ENCODE results near the gene PKNOX2. TPM values are rescaled to one million over a fixed set of nuclear protein-coding genes. Genes with fewer than 3 reads are reported as not detected.
A peak's percentile ranks its signal among the peaks of the same experiment; 100 is the strongest.

The PKNOX2 gene
- total RNA-seq, 2 donors from 2014 or later: 0.08 TPM; not detected in 1

- H3K36me3 Mint-ChIP-seq: no peaks in the 10 kb centered on the region
- H3K27ac Mint-ChIP-seq: no peak overlapping the region
- H3K9me3 Mint-ChIP-seq: no peaks in the 10 kb centered on the region
- ATAC-seq (no peak), DNase-seq (ENCODE audit: low spot score in 2 of 2) (no peak)
Measured at GRCh38 chr11:125256541-125257189, 92.1 kb downstream of the PKNOX2 start.

- H3K9me3 Mint-ChIP-seq: no peaks in the 10 kb centered on the region
- DNase-seq (ENCODE audit: low spot score in 2 of 2): no peak
- ATAC-seq: no peak
Measured at GRCh38 chr11:125257190-125257579, 92.6 kb downstream of the PKNOX2 start.

DNA sequence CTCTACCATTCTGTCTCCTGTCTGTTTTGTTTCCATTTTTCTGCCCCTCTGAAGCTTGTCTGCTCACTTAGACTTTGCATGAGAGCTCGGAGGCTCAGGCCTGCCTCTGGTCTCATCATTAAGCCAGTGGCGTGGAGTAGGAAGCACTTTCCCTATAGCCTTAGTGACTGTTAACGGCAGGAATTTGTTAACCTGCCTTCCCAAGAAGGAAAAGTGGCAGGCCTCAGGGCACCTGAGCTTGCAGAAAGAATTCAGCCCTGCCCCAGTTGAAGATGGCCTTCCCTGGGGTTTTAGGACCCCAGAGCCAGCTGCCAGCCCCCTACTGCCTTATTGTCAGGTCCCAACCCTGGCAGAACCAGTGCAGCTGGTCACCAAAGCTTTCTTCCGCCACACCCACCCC lies 93.2 kb downstream of the PKNOX2 start:
- no peaks in the 10 kb centered on the region for H3K36me3 Mint-ChIP-seq
- DNase-seq (ENCODE audit: low spot score in 2 of 2) (no peak), ATAC-seq (no peak)
- H3K27ac Mint-ChIP-seq: no peak overlapping the region
- no peaks in the 10 kb centered on the region for H3K9me3 Mint-ChIP-seq

More at GRCh38 chr11:125257190-125257579, 92.6 kb downstream of the PKNOX2 start:
- Mint-ChIP-seq H3K36me3 (no peaks in the 10 kb centered on the region), H3K27ac (no peak overlapping the region)

- peak overlapping the region in 1 of 2 donors; percentile 29 for H3K27ac Mint-ChIP-seq
- no peak for ATAC-seq
- DNase-seq (ENCODE audit: low spot score in 2 of 2): no peak
- H3K9me3 Mint-ChIP-seq: no peaks in the 10 kb centered on the region
- H3K36me3 Mint-ChIP-seq: no peaks in the 10 kb centered on the region
Measured at GRCh38 chr11:125258291-125259032, 93.9 kb downstream of the PKNOX2 start.

DNA sequence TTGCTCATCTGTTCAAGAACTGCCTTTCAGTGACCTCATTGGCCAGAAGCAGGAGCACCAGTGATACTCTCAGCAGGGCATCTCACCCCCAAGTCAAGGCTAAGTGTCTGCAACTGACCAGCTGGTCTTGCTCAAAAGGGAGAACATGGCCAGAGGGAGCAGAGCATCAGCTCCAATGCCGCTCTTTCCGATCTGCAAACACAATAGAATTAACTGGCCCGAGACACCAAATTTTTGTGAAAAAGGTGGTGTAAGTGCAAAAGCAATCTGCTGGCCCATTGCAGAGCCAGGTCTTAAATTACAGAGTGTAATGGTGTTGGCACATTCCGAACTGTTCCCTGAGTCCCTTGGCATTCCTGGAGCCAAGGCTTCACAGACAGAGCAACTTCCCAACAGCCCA lies 97.0 kb downstream of the PKNOX2 start:
- Mint-ChIP-seq H3K9me3 (no peaks in the 10 kb centered on the region), H3K27ac (no peak overlapping the region), H3K36me3 (no peaks in the 10 kb centered on the region)
- no peak for DNase-seq (ENCODE audit: low spot score in 2 of 2)
- no peak for ATAC-seq

- no peak overlapping the region for H3K27ac Mint-ChIP-seq
- no peaks in the 10 kb centered on the region for H3K9me3 Mint-ChIP-seq
- ATAC-seq (no peak), DNase-seq (ENCODE audit: low spot score in 2 of 2) (no peak)
- no peaks in the 10 kb centered on the region for H3K36me3 Mint-ChIP-seq
Measured at GRCh38 chr11:125262194-125262829, 97.8 kb downstream of the PKNOX2 start.

GRCh38 chr11:125262830-125263218 lies 98.3 kb downstream of the PKNOX2 start:
- Mint-ChIP-seq H3K36me3 (no peaks in the 10 kb centered on the region), H3K27ac (no peak overlapping the region), H3K9me3 (no peaks in the 10 kb centered on the region)
- no peak for DNase-seq (ENCODE audit: low spot score in 2 of 2)
- no peak for ATAC-seq

GRCh38 chr11:125263268-125263790 lies 98.8 kb downstream of the PKNOX2 start:
- Mint-ChIP-seq H3K36me3 (no peaks in the 10 kb centered on the region), H3K27ac (no peak overlapping the region), H3K9me3 (no peaks in the 10 kb centered on the region)
- no peak for DNase-seq (ENCODE audit: low spot score in 2 of 2)
- ATAC-seq: no peak

- Mint-ChIP-seq H3K36me3 (no peaks in the 10 kb centered on the region), H3K27ac (no peak overlapping the region), H3K9me3 (no peaks in the 10 kb centered on the region)
- DNase-seq (ENCODE audit: low spot score in 2 of 2): no peak
- no peak for ATAC-seq
Measured at GRCh38 chr11:125264100-125265022, 99.8 kb downstream of the PKNOX2 start.

- DNase-seq (ENCODE audit: low spot score in 2 of 2) (no peak), ATAC-seq (no peak)
- no peaks in the 10 kb centered on the region for H3K36me3 Mint-ChIP-seq
- H3K27ac Mint-ChIP-seq: no peak overlapping the region
- no peaks in the 10 kb centered on the region for H3K9me3 Mint-ChIP-seq
Measured at GRCh38 chr11:125267548-125267947, 103.0 kb downstream of the PKNOX2 start.

GRCh38 chr11:125268611-125269010 lies 104.1 kb downstream of the PKNOX2 start:
- Mint-ChIP-seq H3K27ac (no peak overlapping the region), H3K9me3 (no peaks in the 10 kb centered on the region), H3K36me3 (no peaks in the 10 kb centered on the region)
- no peak for ATAC-seq
- no peak for DNase-seq (ENCODE audit: low spot score in 2 of 2)

DNA sequence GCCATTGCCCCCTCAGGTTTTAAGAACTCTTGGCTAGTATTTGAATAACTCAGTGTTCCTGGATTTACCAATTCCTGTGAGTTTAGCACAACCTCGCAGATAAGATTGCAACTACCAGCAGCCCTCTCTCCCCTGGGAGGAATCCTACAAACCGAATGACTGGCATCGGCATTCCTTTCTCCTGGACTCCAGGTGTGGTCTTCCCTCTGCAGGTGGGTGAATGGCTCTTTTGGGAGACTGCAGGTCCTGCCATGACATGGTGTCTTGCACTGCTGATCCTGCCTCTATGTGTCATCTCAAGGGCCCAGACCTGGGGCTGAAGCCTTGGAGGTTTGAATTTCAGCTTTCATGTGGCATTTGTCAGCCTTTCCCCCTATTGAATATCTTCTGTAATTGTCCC lies 105.6 kb downstream of the PKNOX2 start:
- Mint-ChIP-seq H3K9me3 (no peaks in the 10 kb centered on the region), H3K36me3 (no peaks in the 10 kb centered on the region), H3K27ac (no peak overlapping the region)
- ATAC-seq (no peak), DNase-seq (ENCODE audit: low spot score in 2 of 2) (no peak)

- Mint-ChIP-seq H3K9me3 (no peaks in the 10 kb centered on the region), H3K27ac (no peak overlapping the region), H3K36me3 (no peaks in the 10 kb centered on the region)
- DNase-seq (ENCODE audit: low spot score in 2 of 2) (no peak), ATAC-seq (no peak)
Measured at GRCh38 chr11:125270711-125271110, 106.2 kb downstream of the PKNOX2 start.

DNA sequence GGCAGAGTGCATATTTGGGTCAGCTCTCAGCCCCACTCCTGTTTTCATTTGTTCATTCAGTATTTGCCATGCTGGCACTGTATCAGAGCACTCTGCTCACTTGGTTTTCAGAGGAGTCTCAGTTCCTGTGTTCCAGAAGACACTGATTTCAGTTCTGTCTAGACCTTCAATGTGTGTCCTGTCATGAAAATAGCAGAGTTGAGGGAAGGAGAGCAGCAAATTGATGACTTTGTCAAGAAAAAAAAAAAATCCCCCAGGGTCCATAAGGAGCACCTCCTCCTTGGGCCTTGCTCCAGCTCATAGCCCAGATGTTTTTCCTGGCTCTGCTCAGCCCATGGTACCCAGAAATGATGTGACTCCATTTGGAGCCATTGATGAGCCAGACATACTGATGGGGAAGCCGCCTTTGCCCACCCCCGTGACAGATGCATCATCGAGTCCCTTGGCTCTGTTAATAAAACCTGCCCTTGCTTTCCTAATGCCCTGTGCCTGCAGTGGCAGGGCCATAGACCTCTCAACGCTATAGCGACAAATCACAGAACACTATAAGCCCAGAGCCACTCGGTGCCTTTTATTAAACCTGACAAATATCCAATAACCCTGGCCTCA lies 107.0 kb downstream of the PKNOX2 start:
- ATAC-seq: no peak
- H3K36me3 Mint-ChIP-seq: no peaks in the 10 kb centered on the region
- H3K9me3 Mint-ChIP-seq: no peaks in the 10 kb centered on the region
- H3K27ac Mint-ChIP-seq: no peak overlapping the region
- no peak for DNase-seq (ENCODE audit: low spot score in 2 of 2)

DNA sequence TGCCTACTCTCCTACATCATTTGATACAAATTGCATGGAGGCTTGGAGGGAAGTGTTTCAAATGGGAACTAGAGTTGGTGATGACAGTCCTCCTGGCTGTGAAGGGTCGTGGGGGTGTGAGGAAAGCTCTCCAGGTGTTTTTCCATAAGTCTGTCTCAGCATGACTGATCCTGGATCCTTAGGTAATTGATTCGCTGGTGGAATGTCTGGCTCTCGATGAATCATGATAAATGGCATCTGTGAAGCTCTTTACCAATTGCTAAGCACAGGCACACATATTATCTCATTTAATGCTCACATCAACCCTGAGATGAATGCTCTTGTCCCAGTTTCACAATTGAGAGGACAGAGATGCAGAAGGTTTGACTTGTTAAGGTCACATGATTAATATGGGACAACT lies 107.5 kb downstream of the PKNOX2 start:
- no peak for DNase-seq (ENCODE audit: low spot score in 2 of 2)
- Mint-ChIP-seq H3K9me3 (no peaks in the 10 kb centered on the region), H3K36me3 (no peaks in the 10 kb centered on the region), H3K27ac (no peak overlapping the region)
- ATAC-seq: no peak

DNA sequence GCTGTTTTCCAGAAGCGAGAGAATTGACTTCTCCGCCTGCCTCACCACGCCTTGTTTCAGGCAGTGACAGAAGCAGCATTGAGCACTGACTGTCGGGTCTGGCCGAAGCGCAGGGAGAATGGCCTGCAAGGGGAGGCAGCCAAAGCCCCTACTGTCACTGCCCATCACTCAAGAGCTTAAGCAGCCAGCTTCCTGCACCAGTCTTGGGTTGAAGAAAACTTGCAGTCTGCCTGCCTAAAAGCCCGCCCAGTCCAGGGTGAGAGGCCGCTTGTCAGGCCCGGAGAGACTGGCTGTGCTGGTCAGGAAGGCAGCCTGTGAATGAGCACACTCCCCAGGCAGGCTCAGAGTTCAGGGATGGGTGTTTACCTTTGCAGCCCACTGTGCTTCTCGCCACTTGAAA lies 108.3 kb downstream of the PKNOX2 start:
- no peaks in the 10 kb centered on the region for H3K9me3 Mint-ChIP-seq
- DNase-seq (ENCODE audit: low spot score in 2 of 2) (no peak), ATAC-seq (no peak)
- no peak overlapping the region for H3K27ac Mint-ChIP-seq
- H3K36me3 Mint-ChIP-seq: no peaks in the 10 kb centered on the region
